ENCODE data around the gene ABI3.

ABI3 gene

GRCh38 chr17:49241692-49242397 is 31.3 kb downstream of the ABI3 start:
- no peak for DNase-seq
- H3K36me3 ChIP-seq: no peaks in the 10 kb centered on the region
- H3K4me1 ChIP-seq: no peaks in the 10 kb centered on the region
- no peaks in the 10 kb centered on the region for H3K9me3 ChIP-seq
- TF ChIP-seq CTCF (IDR thresholded peaks at IDR 0.05): no peak
- H3K4me3 ChIP-seq: no peak overlapping the region
- intact Hi-C loops (cut with DNase I; ENCODE audit: low total_unique reads): no loop called here
- no peak overlapping the region for H3K27ac ChIP-seq
- peaks cover 0 to 22% of the 10 kb centered on the region in 2 donors for H3K27me3 ChIP-seq

GRCh38 chr17:49242813-49243212 is 32.3 kb downstream of the ABI3 start:
- Histone ChIP-seq H3K27ac (no peak overlapping the region), H3K9me3 (no peaks in the 10 kb centered on the region), H3K27me3 (peaks cover 0 to 32% of the 10 kb centered on the region in 2 donors), H3K4me1 (no peaks in the 10 kb centered on the region), H3K4me3 (no peak overlapping the region), H3K36me3 (no peaks in the 10 kb centered on the region)
- no peak for DNase-seq
- intact Hi-C loops (cut with DNase I; ENCODE audit: low total_unique reads): no loop called here
- no peak for TF ChIP-seq CTCF (IDR thresholded peaks at IDR 0.05)

GRCh38 chr17:49244839-49245238 is 34.3 kb downstream of the ABI3 start:
- DNase-seq: no peak
- no peak for TF ChIP-seq CTCF (IDR thresholded peaks at IDR 0.05)
- H3K36me3 ChIP-seq: no peaks in the 10 kb centered on the region
- no peak overlapping the region for H3K4me3 ChIP-seq
- H3K27me3 ChIP-seq: peaks cover 0 to 43% of the 10 kb centered on the region in 2 donors
- no peaks in the 10 kb centered on the region for H3K9me3 ChIP-seq
- intact Hi-C loops (cut with DNase I; ENCODE audit: low total_unique reads): no loop called here
- H3K27ac ChIP-seq: no peak overlapping the region
- H3K4me1 ChIP-seq: peaks cover 0 to 7% (median 4%) of the 10 kb centered on the region in 4 donors

GRCh38 chr17:49247944-49248343 is 37.4 kb downstream of the ABI3 start:
- H3K36me3 ChIP-seq: no peaks in the 10 kb centered on the region
- intact Hi-C loops (cut with DNase I; ENCODE audit: low total_unique reads): no loop called here
- no peaks in the 10 kb centered on the region for H3K9me3 ChIP-seq
- no peak overlapping the region for H3K4me3 ChIP-seq
- TF ChIP-seq CTCF (IDR thresholded peaks at IDR 0.05): no peak
- H3K4me1 ChIP-seq: peaks cover 0 to 7% (median 4%) of the 10 kb centered on the region in 4 donors
- H3K27ac ChIP-seq: no peak overlapping the region
- peaks cover 0 to 36% of the 10 kb centered on the region in 2 donors for H3K27me3 ChIP-seq
- DNase-seq: no peak

- no peak overlapping the region for H3K4me3 ChIP-seq
- TF ChIP-seq CTCF (IDR thresholded peaks at IDR 0.05): no peak
- intact Hi-C loops (cut with DNase I; ENCODE audit: low total_unique reads): no loop called here
- H3K27ac ChIP-seq: no peak overlapping the region
- peaks cover 0 to 7% (median 4%) of the 10 kb centered on the region in 4 donors for H3K4me1 ChIP-seq
- no peaks in the 10 kb centered on the region for H3K9me3 ChIP-seq
- peaks cover 0 to 36% of the 10 kb centered on the region in 2 donors for H3K27me3 ChIP-seq
- DNase-seq: no peak
- no peaks in the 10 kb centered on the region for H3K36me3 ChIP-seq
Observed at GRCh38 chr17:49249292-49249794, 38.8 kb downstream of the ABI3 start.
